AG10803 (cell line): Measurements from ENCODE around the gene MMP14.

Experiments
- DNase-seq: peaks from one replicate; pipeline ENCODE4 v3.0.0; 2010; ENCODE audit warnings: low read depth
- H3K4me3 ChIP-seq: 2 replicates; pipeline ENCODE4 v1.5.1; 2011; ENCODE audit warnings: mild to moderate bottlenecking, low read length, control low read depth
- CTCF ChIP-seq: conservative IDR thresholded peaks from 2 replicates; pipeline ENCODE4 v1.5.1; 2011; ENCODE audit warnings: mild to moderate bottlenecking, low read length, control low read depth, inconsistent platforms

Gene MMP14

GRCh38 chr14:22888662-22889061 is 52.3 kb downstream of the MMP14 start:
- DNase-seq, result no peak
- TF ChIP-seq CTCF, result no peak
- H3K4me3 ChIP-seq, result no peak overlapping the region

GRCh38 chr14:22890416-22890815 is 54.0 kb downstream of the MMP14 start:
- DNase-seq, result no peak
- TF ChIP-seq CTCF, result no peak
- H3K4me3 ChIP-seq, result no peak overlapping the region

GRCh38 chr14:22892488-22892887 is 56.1 kb downstream of the MMP14 start:
- TF ChIP-seq CTCF, result no peak
- H3K4me3 ChIP-seq, result no peak overlapping the region
- DNase-seq, result no peak

GRCh38 chr14:22893706-22894105 is 57.3 kb downstream of the MMP14 start:
- TF ChIP-seq CTCF, result no peak
- DNase-seq, result no peak

GRCh38 chr14:22895402-22895801 is 59.0 kb downstream of the MMP14 start:
- no peak for DNase-seq
- no peak for TF ChIP-seq CTCF
- no peak overlapping the region for H3K4me3 ChIP-seq

More at GRCh38 chr14:22893706-22894105, 57.3 kb downstream of the MMP14 start:
- H3K4me3 ChIP-seq, result no peak overlapping the region

- no peak overlapping the region for H3K4me3 ChIP-seq
- no peak for TF ChIP-seq CTCF
- no peak for DNase-seq
Measured at GRCh38 chr14:22896356-22896755, 60.0 kb downstream of the MMP14 start.

GRCh38 chr14:22896760-22897159 is 60.4 kb downstream of the MMP14 start:
- no peak for TF ChIP-seq CTCF
- DNase-seq, result no peak
- H3K4me3 ChIP-seq, result no peak overlapping the region
